ENCODE measurements around the gene KRTAP5-11.

DNA sequence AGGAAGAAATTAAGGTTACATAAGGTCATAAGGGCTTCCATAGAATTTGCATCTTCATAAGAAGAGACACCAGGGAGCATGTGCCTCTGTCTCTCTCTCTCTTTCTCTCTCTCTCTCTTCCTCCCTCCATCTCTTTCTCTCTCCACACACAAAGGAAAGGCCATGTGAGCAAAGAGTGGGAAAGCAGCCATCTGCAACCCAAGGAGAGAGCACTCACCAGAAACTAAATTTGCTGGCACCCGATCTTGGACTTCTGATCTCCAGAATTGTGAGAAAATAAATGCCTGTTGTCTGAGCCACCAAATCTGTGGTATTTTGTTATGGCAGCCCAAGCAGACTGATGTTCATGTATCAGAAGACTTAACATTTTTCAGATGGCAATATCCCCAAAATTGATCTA is 23.7 kb downstream of the KRTAP5-11 start:
- TF ChIP-seq TAF1 (IDR thresholded peaks at IDR 0.05; ENCODE audit: borderline replicate concordance, insufficient read depth, low read length) (no peak), POLR2AphosphoS5 (IDR thresholded peaks at IDR 0.05; ENCODE audit: low read depth, low read length) (no peak), REST (IDR thresholded peaks at IDR 0.05; ENCODE audit: insufficient read depth in 1 of 2, low read depth in 2 of 2, low read length in 2 of 2) (no peak), FOXP2 (optimal IDR thresholded peaks at IDR 0.05; ENCODE audit: borderline replicate concordance, extremely low read depth, extremely low read length, insufficient read depth) (no peak)
